ENCODE measurements around the gene NOVA2. TPM values are rescaled to one million over a fixed set of nuclear protein-coding genes. Genes with fewer than 3 reads are reported as not detected.

The NOVA2 gene
- total RNA-seq, 1 donor from 2014 or later = 10.7 TPM

GRCh38 chr19:45955905-45956608 lies 17.6 kb downstream of the NOVA2 start:
- no peaks in the 10 kb centered on the region for H3K79me2 ChIP-seq (ENCODE audit: insufficient read depth, low read length)
- H3K27ac ChIP-seq (ENCODE audit: low read depth, low read length) = peak overlapping the region; percentile 66

DNA sequence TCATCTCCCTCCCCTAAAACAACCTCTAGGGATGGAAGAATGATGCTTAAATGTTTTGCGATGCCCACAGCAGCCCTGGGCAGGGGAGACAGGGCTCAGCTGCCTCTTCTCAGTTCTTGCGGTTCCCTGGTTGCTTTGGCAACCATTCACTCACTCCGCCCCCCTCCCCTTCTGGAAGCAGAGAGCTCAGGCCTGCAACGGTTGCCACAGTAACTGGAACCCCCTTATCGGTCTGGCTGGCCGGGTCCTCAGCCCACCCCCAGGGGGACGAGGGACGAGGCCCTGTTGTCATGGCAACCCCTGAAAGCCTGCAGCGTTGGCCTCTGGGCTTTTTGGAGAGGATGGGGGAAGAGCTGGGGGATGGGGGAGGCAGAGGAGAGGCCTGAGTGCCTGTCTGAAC lies 19.5 kb downstream of the NOVA2 start:
- TF ChIP-seq CTCF (IDR thresholded peaks at IDR 0.05; ENCODE audit: insufficient read depth, low read depth, low read length) (no peak), EZH2 (IDR thresholded peaks at IDR 0.05; ENCODE audit: insufficient read depth, low read length) (no peak)
- Histone ChIP-seq H3K27me3 (ENCODE audit: insufficient read depth, low read length) (no peaks in the 10 kb centered on the region), H3K27ac (ENCODE audit: low read depth, low read length) (peak overlapping the region; percentile 41), H2AFZ (ENCODE audit: low read depth, low read length) (no peak overlapping the region), H3K9ac (ENCODE audit: low read length) (no peak overlapping the region), H3K4me3 (ENCODE audit: insufficient read depth, low read depth, low read length) (no peak overlapping the region), H3K4me2 (ENCODE audit: low read length) (peak overlapping the region; percentile 55), H3K9me3 (ENCODE audit: insufficient read depth, low read depth, low read length) (no peaks in the 10 kb centered on the region), H4K20me1 (ENCODE audit: insufficient read depth, low read length) (no peaks in the 10 kb centered on the region), H3K79me2 (ENCODE audit: insufficient read depth, low read length) (no peaks in the 10 kb centered on the region), H3K4me1 (ENCODE audit: insufficient read depth, low read length) (peaks cover 49% of the 10 kb centered on the region), H3K36me3 (ENCODE audit: insufficient read depth, low read length) (no peaks in the 10 kb centered on the region)
- Mint-ChIP-seq H3K4me1 (ENCODE audit: low read depth, unreplicated experiment) (peaks cover 25% of the 10 kb centered on the region), H3K36me3 (ENCODE audit: low read depth, unreplicated experiment) (peaks cover 4% of the 10 kb centered on the region), H3K9me3 (ENCODE audit: unreplicated experiment) (no peaks in the 10 kb centered on the region), H3K27ac (ENCODE audit: unreplicated experiment) (no peak overlapping the region), H3K27me3 (ENCODE audit: low read depth, unreplicated experiment) (no peaks in the 10 kb centered on the region), H3K4me3 (ENCODE audit: unreplicated experiment) (no peak overlapping the region)
- peak; percentile 46 for DNase-seq (ENCODE audit: low read depth)
- no peak for FAIRE-seq

More at GRCh38 chr19:45955905-45956608, 17.6 kb downstream of the NOVA2 start:
- Histone ChIP-seq H2AFZ (ENCODE audit: low read depth, low read length) (peak overlapping the region; percentile 45), H4K20me1 (ENCODE audit: insufficient read depth, low read length) (no peaks in the 10 kb centered on the region), H3K9ac (ENCODE audit: low read length) (peak overlapping the region; percentile 44), H3K9me3 (ENCODE audit: insufficient read depth, low read depth, low read length) (no peaks in the 10 kb centered on the region), H3K4me2 (ENCODE audit: low read length) (peak overlapping the region; percentile 71), H3K4me1 (ENCODE audit: insufficient read depth, low read length) (peaks cover 62% of the 10 kb centered on the region), H3K27me3 (ENCODE audit: insufficient read depth, low read length) (no peaks in the 10 kb centered on the region), H3K4me3 (ENCODE audit: insufficient read depth, low read depth, low read length) (no peak overlapping the region), H3K36me3 (ENCODE audit: insufficient read depth, low read length) (no peaks in the 10 kb centered on the region)
- no peak overlapping the region for H3K4me3 Mint-ChIP-seq (ENCODE audit: unreplicated experiment)
- peaks cover 37% of the 10 kb centered on the region for H3K4me1 Mint-ChIP-seq (ENCODE audit: low read depth, unreplicated experiment)
- TF ChIP-seq CTCF (IDR thresholded peaks at IDR 0.05; ENCODE audit: insufficient read depth, low read depth, low read length) (no peak), EZH2 (IDR thresholded peaks at IDR 0.05; ENCODE audit: insufficient read depth, low read length) (no peak)
- no peak overlapping the region for H3K27ac Mint-ChIP-seq (ENCODE audit: unreplicated experiment)
- H3K27me3 Mint-ChIP-seq (ENCODE audit: low read depth, unreplicated experiment) = peaks cover 3% of the 10 kb centered on the region
- H3K9me3 Mint-ChIP-seq (ENCODE audit: unreplicated experiment) = no peaks in the 10 kb centered on the region
- H3K36me3 Mint-ChIP-seq (ENCODE audit: low read depth, unreplicated experiment) = peaks cover 2% of the 10 kb centered on the region
- FAIRE-seq (no peak), DNase-seq (ENCODE audit: low read depth) (peak; percentile 89)

DNA sequence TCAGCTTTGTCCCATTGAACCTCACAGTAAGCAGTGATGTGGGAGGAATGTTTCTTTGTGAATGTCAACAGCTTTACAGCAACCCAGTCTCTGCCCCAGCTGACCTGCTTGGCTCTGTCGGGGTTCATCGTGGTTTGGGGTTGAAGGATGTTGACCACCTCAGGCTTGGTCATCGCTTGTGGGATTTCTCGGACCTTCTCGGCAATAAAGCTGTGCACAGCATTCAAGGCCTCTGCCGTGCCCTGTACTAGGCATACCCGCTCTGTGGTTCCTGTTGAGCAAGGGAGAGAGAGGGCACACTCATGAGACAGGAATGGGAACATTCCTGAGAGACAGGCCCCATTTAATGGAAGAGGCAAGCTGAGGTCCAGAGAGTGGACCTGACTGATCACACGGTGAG lies 20.0 kb downstream of the NOVA2 start:
- Histone ChIP-seq H3K27ac (ENCODE audit: low read depth, low read length) (peak overlapping the region; percentile 41), H3K4me2 (ENCODE audit: low read length) (peak overlapping the region; percentile 55), H3K9ac (ENCODE audit: low read length) (no peak overlapping the region), H3K4me1 (ENCODE audit: insufficient read depth, low read length) (peaks cover 44% of the 10 kb centered on the region), H2AFZ (ENCODE audit: low read depth, low read length) (no peak overlapping the region), H3K4me3 (ENCODE audit: insufficient read depth, low read depth, low read length) (no peak overlapping the region), H3K9me3 (ENCODE audit: insufficient read depth, low read depth, low read length) (no peaks in the 10 kb centered on the region), H3K27me3 (ENCODE audit: insufficient read depth, low read length) (no peaks in the 10 kb centered on the region), H4K20me1 (ENCODE audit: insufficient read depth, low read length) (no peaks in the 10 kb centered on the region), H3K79me2 (ENCODE audit: insufficient read depth, low read length) (no peaks in the 10 kb centered on the region), H3K36me3 (ENCODE audit: insufficient read depth, low read length) (no peaks in the 10 kb centered on the region)
- H3K4me1 Mint-ChIP-seq (ENCODE audit: low read depth, unreplicated experiment) = peaks cover 20% of the 10 kb centered on the region
- FAIRE-seq = no peak
- H3K4me3 Mint-ChIP-seq (ENCODE audit: unreplicated experiment) = no peak overlapping the region
- no peaks in the 10 kb centered on the region for H3K9me3 Mint-ChIP-seq (ENCODE audit: unreplicated experiment)
- no peaks in the 10 kb centered on the region for H3K27me3 Mint-ChIP-seq (ENCODE audit: low read depth, unreplicated experiment)
- TF ChIP-seq CTCF (IDR thresholded peaks at IDR 0.05; ENCODE audit: insufficient read depth, low read depth, low read length) (no peak), EZH2 (IDR thresholded peaks at IDR 0.05; ENCODE audit: insufficient read depth, low read length) (no peak)
- DNase-seq (ENCODE audit: low read depth) = peak; percentile 65
- no peak overlapping the region for H3K27ac Mint-ChIP-seq (ENCODE audit: unreplicated experiment)
- peaks cover 4% of the 10 kb centered on the region for H3K36me3 Mint-ChIP-seq (ENCODE audit: low read depth, unreplicated experiment)

Measured in astrocyte (in vitro differentiated cells and primary cell).